Measurements from ENCODE around the gene ITPKC. TPM values are rescaled to one million over a fixed set of nuclear protein-coding genes. Genes with fewer than 3 reads are reported as not detected.

The ITPKC gene
- total RNA-seq, 1 donor, result 9.2 TPM

DNA sequence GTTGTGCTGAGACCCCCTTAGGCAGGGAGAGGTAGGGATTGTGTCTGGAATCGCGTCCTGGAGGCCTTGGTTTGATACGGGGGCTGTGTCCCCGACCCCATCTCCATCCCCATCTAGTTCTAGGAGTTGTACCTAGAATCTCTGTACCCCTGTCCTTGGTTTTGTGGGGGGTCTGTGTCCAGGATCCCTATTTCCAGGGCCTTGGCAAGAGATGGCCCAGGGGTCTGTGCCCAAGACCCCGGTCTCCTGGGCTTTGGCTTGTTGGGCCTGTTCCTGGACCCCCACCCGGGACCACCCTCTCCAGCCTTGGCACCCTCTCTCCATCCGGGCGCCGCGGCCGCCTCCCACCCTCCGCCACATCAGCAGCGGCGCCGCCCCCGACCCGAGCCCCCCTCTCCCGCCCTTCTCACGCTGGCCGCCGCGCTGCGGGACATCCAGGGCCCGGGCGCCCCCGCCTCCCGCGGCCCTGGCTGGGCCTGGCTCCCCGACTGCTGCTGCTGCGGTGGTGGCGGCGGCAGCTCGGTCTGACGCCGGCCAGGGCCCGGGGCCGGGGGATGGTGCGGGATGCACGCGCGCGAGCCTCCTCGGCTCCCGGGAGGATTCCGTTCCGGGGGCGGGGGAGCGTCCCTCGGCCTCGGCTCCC, 26.7 kb upstream of the ITPKC start, which contains the start of gene NUMBL:
TSS of gene NUMBL (minus strand) at position 602 of the 643 bp plus-strand sequence. CDS start at position 434, 168 bp downstream.
- DNase-seq (ENCODE audit: low read depth in 2 of 3, low spot score in 2 of 3), result no peak

DNA sequence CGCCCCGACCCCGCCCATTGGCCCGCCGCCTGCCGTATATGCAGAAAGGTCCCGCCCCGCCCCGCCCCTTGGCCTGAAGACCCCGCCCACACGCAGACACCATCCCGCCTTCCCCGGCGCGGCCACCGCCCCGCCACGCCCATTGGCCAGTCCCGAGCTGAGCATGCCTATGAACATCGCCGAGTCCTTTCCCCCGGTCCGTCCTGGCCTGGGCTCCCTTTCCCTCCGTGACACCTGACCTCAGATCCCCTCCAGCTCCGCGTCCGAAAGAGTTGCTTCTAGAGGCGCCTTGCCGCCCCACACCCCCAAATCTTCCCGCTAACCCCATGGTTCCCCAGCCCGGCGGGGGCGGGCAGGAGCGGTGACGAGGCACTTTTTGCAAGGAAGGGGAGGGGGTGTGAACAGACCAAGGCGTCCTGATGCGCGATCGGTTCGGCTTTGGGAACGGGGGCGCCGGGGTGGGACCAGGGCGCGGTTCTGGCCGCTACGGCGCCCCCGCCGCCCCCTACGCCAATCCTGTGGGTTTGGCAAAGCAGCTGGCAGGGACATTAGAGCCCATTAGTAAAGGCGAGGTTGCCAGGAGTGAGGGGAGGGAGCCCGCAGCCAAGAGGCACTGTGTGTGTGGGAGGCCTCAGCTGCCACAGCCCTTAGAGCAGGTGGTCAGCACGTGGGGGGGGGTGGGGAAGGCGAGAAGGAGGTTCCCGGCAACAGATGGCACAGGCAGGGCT, 26.1 kb upstream of the ITPKC start:
- peak; percentile 82 to 92 (median 89) for DNase-seq (ENCODE audit: low read depth in 2 of 3, low spot score in 2 of 3)

DNA sequence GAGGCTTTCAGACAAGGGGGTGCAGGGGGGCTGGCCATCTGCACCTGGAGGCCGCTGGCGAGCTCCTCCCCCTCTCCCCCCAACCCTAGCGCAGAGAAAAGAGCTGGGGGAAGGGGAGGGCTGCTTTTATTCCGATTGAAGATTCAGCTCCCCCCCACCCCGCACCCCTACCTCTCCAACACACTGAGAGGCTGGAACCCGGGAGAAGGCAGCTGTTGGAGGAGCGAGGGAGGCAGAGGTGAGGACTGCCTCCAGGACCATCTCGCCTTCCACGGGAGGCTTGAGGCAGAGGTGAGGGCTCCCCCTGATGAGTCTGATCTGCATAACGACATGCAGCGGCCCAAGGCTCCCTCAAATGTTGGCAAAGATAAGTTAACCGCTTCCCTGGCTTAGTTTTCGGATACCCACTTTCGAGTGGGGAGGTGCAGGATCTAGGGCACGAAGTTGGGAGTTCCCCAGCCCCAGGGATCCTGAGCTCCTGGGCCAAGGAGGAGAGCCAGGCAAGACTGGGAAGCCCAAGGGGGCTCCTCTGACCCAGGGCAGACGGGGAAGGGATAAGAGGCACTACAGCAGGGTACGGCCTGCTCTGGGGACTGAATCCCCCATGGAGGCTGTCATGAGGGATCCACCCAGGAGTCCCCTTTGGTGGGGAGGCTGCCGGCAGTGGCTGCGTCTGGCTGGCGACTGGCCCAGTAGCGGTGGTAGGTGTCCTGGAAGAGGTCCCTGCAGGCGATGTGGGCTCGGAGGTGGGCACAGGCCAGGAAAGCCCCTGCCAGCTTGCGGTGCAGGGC, 25.3 kb upstream of the ITPKC start:
- DNase-seq (ENCODE audit: low read depth in 2 of 3, low spot score in 2 of 3), result peak in 2 of 3 donors; percentile 42 to 48

DNA sequence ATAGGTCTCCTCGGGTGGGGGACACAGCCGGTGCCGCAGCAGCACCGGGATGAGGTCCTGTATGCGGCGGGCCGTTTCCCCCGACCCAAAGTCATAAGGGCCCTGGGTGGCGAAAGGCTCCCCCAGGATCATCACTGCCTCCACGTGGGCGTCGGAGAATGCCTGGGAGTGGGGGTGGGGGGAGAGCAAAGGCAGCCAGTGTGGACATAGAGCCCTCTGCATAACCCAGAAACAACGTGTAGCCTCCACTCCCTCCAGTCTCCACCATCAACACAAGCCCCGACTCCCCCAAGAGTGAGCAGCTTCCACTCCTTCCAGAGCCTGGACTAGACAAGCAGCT, 24.7 kb upstream of the ITPKC start:
- no peak for DNase-seq (ENCODE audit: low read depth in 2 of 3, low spot score in 2 of 3)

DNA sequence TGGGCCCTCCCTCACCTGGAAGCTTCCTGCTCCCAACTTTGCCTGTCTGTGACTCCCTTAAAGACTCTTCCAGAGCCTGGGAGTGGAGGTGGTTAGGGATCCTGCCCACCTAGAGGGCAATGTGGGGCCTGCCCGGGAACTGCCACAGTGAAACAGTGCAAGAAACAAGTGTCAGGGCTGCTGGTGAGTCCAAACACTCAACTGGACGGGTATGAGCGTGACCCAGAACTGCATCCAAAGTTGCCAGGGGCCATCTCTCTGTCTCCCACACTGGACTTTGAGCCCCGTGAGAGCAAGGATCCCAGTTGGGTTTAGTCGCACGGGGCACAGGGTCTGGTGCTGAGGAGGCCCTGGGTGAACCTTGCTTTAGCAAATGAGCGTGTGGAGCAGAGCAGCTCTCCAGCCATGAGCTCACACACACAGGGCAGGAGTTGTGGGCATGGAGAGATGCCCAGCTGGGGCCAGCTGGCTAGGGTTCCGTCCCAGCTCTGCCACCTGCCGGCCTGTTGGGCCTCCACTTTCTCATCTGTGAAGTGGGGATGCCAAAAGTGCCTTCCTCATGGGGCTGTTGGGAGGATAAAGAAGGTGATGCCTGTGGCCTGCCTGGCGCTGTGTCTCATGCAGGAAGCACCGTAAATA, 23.6 kb upstream of the ITPKC start:
- no peak for DNase-seq (ENCODE audit: low read depth in 2 of 3, low spot score in 2 of 3)

DNA sequence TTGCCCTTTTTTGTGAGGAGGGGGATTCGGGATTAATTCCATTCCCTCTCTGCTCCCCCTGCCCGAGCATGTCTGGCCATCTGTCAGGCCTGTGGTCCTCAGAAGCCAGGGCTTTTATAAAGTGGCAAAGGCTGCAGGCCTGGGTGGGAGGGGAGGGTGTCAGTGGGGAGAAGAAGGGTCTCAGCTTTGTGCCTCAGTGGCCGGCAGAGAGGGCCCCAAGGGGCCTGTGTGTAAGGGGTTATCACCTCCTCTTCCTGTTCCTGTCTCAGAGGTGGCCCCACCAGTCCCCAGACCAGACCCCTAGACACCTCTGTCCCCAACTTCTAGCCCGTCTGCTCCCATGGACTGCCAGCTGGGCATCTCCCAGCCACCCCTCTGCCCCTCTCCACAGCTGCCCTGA, 23.0 kb upstream of the ITPKC start:
- no peak for DNase-seq (ENCODE audit: low read depth in 2 of 3, low spot score in 2 of 3)

DNA sequence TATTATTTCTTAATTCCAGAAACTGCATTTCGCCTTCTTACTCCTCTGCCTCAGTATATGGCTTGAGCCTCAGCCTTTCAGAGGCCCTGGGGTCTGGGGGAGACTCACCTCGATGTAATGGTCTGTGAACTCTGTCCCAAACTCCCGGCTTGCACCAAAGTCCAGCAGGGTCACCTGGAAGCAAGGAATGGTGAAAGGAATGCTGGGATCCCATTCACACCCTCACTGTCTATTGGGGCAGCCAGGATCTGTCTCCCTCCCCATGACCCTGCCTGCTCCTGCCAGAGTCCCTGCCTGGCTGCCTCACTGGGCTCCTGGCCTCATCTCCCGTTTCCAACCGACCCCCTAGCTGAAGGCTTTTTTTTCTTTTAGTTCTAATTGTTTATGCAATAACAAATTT, 21.0 kb upstream of the ITPKC start:
- no peak for DNase-seq (ENCODE audit: low read depth in 2 of 3, low spot score in 2 of 3)

DNA sequence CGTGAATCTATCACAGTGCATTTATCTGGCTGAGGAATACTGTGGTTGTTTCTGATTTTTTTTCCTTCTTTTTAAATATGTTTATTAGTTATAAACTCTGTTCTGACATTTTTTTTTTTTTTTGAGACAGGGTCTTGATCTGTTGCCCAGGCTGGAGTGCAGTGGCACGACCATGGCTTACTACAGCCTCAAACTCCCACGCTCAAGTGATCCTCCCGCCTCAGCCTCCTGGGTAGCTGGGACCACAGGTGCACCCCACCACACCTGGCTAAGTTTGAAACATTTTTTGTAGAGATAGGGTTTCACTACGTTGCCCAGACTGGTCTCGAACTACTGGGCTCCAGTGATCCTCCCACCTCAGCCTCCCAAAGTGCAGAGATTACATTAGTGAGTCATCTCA, 19.9 kb upstream of the ITPKC start:
- DNase-seq (ENCODE audit: low read depth in 2 of 3, low spot score in 2 of 3), result no peak

DNA sequence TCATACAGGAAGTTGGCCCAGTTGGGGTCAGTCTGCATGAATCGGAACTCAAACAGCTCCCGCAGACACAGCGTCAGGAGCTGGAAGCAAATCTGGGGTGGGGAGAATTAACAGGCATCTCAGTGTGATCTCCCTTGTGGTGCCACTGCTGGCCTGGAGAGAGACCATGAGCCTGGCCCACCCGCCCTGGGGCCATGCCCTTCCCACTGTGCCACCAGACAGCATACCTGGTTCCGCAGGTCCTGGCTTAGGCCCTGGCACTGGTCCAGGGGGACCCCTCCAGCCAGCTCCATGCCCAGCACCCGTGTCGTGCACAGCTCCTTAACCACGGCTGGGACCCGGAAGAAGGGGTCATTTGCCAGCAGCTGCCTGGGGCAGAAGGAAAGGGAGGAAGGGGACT, 16.8 kb upstream of the ITPKC start:
- no peak for DNase-seq (ENCODE audit: low read depth in 2 of 3, low spot score in 2 of 3)

DNA sequence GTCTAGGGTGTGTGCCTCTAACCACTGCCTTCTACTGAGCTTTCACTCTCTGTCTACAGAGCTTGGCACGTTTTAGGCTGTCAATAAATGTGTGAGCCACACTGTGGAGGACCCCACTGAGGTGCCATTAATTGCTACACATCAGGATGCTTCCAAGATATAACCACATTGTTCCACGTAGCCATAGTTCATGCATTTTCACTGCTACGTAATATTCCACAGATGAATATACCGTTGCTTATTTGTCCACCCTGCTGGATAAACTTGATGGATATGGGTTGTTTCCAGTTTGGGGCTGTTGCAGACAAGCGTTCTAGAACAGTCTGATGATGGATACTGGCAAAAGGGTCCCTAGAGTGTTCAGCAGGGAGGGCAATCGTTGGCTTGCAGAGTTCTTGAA, 15.2 kb upstream of the ITPKC start:
- DNase-seq (ENCODE audit: low read depth in 2 of 3, low spot score in 2 of 3), result no peak

DNA sequence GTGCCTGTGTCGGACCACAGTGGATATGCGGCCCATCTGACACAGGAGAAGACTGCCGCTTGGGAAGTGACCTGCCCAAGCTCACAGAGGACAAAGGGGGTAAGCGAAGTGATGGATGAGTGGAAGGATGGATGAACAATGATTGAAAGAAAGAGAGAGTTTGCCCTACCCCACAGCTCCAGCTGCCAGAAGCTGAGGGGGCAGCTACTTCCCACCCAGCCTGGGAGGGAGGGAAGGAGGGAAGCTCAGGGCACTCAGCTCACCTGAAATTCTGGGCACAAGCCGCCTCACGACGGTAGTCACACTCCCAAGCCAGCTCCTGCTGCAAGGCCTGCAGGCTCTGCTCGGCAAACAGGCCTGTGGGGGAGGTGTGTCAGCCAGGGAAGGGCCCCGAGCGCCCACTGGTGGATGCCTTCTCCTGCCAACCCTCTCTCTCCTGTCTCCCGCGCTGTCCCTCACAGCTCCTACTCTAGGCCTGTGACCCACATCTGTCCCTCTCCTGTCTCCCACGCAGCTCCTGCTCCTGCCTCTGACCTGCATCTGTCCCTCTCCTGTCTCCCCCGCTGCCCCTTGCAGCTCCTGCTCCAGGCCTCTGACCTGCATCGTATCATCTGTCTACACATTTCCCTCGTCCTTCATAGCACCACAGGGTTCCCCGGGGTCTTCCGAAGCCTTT, 14.4 kb upstream of the ITPKC start:
- DNase-seq (ENCODE audit: low read depth in 2 of 3, low spot score in 2 of 3), result no peak

DNA sequence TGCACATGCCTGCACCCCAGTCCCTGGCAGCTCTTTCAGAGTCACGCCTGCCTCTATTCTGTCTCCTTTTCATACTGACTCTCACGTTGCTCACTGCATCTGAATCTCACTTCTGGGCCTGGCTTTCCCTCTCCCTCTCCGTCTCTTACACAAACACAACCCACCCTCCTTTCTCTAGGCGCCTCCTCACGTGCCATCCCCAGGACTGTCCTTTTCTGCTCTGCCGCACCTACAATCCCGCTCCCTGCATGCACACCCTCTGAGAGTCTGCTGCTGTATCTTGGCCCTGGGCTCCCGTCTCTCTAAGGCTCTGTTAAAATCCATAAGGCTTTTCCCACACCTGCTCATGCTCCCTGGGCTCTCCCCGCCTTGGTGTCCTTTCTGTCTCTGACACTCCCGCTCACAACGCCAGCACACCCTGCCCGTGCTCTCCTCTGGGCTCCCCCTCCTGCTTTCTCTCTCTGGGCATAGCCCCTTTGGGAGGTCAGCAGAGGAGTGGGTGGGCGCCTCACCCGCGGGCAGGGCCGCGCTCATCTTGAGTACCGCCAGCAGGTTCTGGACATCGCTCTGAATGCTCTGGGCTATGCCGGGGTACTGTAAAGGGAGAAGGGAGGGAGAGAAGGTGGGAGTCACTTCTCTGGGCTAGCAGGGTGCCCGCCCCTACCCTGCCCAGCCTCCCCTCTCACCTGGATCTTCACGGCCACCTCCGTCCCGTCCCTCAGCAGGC, 13.7 kb upstream of the ITPKC start:
- DNase-seq (ENCODE audit: low read depth in 2 of 3, low spot score in 2 of 3), result no peak

DNA sequence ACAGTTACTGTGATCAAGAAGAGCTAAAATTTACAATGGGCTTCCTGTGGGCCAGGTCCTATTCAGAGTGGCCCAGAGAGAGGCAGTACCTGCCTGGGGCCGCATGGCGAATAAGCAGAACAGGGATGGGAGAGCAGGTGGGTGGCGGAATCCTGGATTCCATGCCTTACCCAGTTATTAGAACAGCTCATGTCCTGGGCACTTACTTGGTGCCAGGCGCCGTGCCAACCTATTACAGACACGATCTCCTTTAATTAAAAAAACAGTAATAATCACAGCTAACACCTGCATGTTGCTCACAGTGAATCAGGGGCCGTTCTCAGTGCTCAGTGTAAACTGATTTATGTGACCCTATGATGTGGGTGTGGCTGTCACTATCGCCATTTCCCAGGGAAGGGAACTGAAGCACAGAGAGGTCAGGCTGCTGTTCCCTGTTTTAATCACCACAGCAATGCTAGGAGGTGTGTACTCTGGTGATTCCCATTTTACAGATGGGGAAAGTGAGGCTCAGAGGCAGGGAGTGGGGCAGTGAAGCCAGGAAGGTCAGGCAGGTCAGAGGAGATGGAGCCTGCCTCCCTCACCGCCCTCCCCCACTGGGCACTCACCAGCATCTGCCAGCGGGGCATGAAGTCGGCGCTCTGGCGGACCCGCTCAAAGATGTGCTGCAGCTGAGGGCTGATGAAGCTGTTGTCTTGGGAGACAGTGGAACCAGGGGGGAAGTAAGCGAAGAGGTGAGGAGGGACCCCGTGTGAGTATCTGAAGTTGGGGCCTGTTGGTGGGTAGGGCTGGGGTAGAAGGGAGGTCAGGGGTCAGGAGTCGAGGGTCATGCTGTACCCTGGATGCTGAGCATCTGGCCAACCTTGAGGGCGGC, 12.2 kb upstream of the ITPKC start:
- DNase-seq (ENCODE audit: low read depth in 2 of 3, low spot score in 2 of 3), result no peak

DNA sequence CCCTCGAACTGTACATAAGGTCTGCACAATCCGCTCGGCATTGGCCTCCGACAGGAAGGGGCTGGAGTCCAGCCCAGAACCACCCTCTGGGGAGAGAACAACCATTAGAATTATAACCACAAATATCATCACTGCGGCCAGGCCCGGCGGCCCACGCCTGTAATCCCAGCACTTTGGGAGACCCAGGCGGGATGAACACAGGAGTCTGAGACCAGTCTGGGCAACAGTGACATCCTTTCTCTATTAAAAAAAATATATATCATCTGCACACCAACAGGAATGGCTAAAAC, 11.6 kb upstream of the ITPKC start:
- no peak for DNase-seq (ENCODE audit: low read depth in 2 of 3, low spot score in 2 of 3)

DNA sequence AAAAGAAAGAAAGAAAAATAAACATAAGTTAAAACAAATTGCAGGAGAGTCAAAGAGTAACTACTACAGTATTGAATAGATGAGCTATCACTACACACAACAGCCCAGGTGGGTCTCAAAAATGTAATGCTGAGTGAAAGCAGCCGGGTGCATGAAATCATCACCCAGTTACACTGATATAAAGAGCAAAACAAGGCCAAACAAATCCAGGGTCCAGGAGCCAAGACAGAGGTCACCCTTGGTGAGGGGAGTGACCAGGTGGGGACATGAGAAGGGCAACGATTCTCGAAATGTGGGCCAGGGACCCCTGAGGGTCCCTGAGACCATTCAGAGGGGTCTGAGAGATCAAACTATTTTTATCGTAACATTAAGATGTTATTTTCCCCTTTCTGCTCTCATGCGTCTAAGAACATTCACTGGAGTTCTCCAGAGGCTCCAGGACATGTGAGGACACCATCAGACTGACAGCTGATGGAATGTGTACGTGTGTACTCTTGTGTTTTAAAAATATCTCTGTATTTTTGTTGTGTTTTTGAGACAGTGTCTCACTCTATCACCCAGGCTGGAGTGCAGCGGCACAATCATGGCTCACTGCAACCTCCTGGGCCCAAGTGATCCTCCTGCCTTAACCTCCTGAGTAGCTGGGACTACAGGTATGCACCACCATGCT, 10.8 kb upstream of the ITPKC start:
- no peak for DNase-seq (ENCODE audit: low read depth in 2 of 3, low spot score in 2 of 3)

DNA sequence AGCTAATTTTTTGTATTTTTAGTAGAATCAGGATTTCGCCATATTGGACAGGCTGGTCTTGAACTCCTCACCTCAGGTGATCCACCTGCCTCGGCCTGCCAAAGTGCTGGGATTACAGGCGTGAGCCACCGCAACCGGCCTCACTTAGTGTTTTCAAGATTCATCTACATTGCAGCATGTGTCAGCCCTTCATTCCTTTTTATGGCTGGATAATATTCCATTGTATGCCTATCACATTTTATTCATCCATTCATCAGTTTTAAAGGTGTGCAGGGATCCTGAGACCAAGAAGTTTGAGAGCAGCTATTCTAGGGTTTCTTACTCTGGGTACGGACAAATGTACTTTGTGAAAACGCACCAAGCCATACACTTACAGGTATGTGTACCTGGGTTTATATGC, 9.3 kb upstream of the ITPKC start:
- no peak for DNase-seq (ENCODE audit: low read depth in 2 of 3, low spot score in 2 of 3)

DNA sequence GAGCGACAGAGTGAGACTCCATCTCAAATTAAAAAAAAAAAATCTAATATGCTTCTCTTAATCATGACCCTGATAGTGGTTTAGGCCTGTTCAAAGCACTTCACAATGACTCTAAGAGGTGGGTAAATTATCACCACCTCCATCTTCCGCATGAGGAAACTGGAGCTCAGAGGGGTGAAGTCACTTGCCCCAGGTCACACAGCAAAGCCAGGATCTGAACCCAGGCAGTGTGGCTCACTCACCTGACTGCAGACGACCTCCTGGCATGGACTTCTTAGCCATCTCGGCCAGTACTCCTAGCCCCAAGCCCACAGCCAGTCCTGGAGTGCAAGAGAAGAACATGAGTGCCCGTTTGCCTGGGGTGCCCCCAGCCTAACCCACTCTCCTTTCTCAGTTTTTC, 7.1 kb upstream of the ITPKC start:
- DNase-seq (ENCODE audit: low read depth in 2 of 3, low spot score in 2 of 3), result no peak

DNA sequence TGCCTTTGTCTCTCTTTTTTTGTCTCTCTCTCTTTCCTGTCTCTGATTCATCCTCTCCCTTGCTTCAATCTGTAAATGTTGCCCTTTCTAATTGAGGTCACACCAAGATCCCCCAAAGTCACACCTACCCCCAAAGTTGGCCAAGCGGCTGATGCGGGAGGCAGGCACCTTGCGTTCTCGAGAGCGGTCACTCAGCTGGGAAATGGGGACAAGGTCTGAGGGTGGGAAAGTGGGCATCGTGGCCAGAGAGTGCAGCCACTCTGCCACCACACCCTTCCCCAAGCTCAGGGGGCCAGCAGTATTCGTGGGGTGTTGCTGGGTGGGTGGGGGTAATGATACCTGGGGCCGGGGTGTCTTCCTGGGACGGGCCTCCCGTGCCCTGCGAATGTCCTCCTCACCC, 3.0 kb upstream of the ITPKC start:
- DNase-seq (ENCODE audit: low read depth in 2 of 3, low spot score in 2 of 3), result no peak
